ENCODE results near the gene SNAPC2. TPM values are rescaled to one million over a fixed set of nuclear protein-coding genes. Genes with fewer than 3 reads are reported as not detected.
"Not testable (repeated sequence)": the region's sequence is repeated elsewhere in the genome, so short reads cannot be mapped to it uniquely, and the experiment has no call there.

SNAPC2 gene
- total RNA-seq, 1 experiment from 2014 or later = 23.2 TPM

DNA sequence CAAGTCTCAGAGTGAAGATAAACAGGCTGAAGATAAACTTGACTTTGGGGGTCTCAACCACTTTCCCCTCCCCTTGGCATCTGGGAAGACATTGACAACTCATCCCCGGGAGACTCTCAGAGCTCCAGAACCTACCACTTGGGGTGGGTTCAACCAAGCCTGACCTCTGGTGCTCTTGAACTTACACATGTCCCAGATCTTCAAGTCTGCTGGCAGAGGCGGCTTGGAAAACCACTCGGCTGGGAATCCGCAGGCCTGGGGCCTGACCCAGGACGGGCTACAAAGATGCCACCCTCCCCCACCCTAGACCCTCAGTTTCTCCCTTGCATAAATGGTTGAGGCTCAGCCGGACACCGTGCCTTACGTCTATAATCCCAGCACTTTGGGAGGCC, 31.3 kb upstream of the SNAPC2 start:
- POLR2A ChIA-PET = interaction anchor here (0.5 to 2.3 kb wide), 3 partner anchors 11 to 28 kb away, joined by 3 to 6 read pairs (median 3); partner anchors contain the start of gene MAP2K7

DNA sequence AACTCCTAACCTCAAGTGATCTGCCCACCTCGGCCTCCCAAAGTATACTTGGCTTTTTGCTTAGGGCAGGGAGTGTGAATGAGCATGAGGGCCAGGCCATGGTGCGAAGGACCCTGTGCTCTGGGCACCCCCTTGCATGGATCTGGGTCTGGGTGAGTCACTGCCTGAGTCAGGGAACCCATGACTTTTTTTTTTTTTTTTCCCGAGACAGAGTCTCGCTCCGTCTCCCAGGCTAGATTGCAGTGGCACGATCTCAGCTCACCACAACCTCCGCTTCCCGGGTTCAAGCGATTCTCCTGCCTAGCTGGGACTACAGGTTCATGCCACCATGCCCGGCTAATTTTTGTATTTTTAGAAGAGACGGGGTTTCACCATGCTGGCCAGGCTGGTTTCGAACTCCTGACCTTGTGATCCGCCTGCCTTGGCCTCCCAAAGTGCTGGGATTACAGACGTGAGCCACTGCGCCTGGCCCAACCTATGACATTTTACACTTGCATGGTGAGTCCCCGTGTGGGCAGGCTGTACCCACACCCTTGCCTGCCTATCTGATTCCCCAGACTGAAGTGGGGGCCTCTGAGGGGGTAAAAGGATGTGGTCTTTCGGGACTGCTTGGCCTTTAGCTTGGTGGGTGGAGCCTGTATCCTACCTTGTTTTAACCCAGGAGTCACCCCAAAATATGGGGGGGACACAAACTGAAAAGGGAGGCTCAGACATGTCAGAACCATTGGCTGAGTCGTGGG, 26.6 kb upstream of the SNAPC2 start:
- ChIA-PET CTCF (interaction anchor here (0.9 kb wide), 1 partner anchor 25 kb away, joined by 4 read pairs; no protein-coding TSS in a partner anchor), POLR2A (interaction anchor here (0.7 kb wide), 1 partner anchor 356 kb away, joined by 3 read pairs; no protein-coding TSS in a partner anchor)
- H3K9me3 Mint-ChIP-seq; H3K4me3 Mint-ChIP-seq; DNase-seq (ENCODE audit: low spot score); H3K36me3 Mint-ChIP-seq; H3K27ac Mint-ChIP-seq; H3K4me1 Mint-ChIP-seq; ATAC-seq: not testable (repeated sequence)
- H3K27me3 Mint-ChIP-seq (ENCODE audit: low read depth) = peaks cover 29% of the 10 kb centered on the region

More for the DNA sequence above, 31.3 kb upstream of the SNAPC2 start:
- H3K4me1 Mint-ChIP-seq = peaks cover 3% of the 10 kb centered on the region
- TF ChIP-seq GRHL2 (CRISPR knock-in tag; IDR thresholded peaks at IDR 0.05; ENCODE audit: insufficient replicate concordance, severe bottlenecking) (no peak), OVOL2 (CRISPR knock-in tag; IDR thresholded peaks at IDR 0.05; ENCODE audit: borderline replicate concordance) (no peak), HMGA2 (CRISPR knock-in tag; IDR thresholded peaks at IDR 0.05) (no peak), SMAD4 (CRISPR knock-in tag; IDR thresholded peaks at IDR 0.05) (no peak), FOXP1 (CRISPR knock-in tag; IDR thresholded peaks at IDR 0.05; ENCODE audit: borderline replicate concordance) (no peak), JUN (CRISPR knock-in tag; IDR thresholded peaks at IDR 0.05) (no peak), GABPB1 (CRISPR knock-in tag; IDR thresholded peaks at IDR 0.05) (no peak), TCF7 (CRISPR knock-in tag; IDR thresholded peaks at IDR 0.05; ENCODE audit: low read depth) (no peak), ZNF263 (CRISPR knock-in tag; IDR thresholded peaks at IDR 0.05; ENCODE audit: low read depth) (no peak), SMAD3 (CRISPR knock-in tag; IDR thresholded peaks at IDR 0.05; ENCODE audit: borderline replicate concordance) (no peak), ZNF671 (CRISPR knock-in tag; IDR thresholded peaks at IDR 0.05) (no peak), FOXK1 (CRISPR knock-in tag; IDR thresholded peaks at IDR 0.05) (no peak)
- TF ChIP-seq, protein P1, sequence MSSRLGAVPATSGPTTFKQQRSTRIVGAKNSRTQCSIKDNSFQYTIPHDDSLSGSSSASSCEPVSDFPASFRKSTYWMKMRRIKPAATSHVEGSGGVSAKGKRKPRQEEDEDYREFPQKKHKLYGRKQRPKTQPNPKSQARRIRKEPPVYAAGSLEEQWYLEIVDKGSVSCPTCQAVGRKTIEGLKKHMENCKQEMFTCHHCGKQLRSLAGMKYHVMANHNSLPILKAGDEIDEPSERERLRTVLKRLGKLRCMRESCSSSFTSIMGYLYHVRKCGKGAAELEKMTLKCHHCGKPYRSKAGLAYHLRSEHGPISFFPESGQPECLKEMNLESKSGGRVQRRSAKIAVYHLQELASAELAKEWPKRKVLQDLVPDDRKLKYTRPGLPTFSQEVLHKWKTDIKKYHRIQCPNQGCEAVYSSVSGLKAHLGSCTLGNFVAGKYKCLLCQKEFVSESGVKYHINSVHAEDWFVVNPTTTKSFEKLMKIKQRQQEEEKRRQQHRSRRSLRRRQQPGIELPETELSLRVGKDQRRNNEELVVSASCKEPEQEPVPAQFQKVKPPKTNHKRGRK (CRISPR knock-in tag; IDR thresholded peaks at IDR 0.05; ENCODE audit: borderline replicate concordance) = no peak
- TF ChIP-seq, protein P2, sequence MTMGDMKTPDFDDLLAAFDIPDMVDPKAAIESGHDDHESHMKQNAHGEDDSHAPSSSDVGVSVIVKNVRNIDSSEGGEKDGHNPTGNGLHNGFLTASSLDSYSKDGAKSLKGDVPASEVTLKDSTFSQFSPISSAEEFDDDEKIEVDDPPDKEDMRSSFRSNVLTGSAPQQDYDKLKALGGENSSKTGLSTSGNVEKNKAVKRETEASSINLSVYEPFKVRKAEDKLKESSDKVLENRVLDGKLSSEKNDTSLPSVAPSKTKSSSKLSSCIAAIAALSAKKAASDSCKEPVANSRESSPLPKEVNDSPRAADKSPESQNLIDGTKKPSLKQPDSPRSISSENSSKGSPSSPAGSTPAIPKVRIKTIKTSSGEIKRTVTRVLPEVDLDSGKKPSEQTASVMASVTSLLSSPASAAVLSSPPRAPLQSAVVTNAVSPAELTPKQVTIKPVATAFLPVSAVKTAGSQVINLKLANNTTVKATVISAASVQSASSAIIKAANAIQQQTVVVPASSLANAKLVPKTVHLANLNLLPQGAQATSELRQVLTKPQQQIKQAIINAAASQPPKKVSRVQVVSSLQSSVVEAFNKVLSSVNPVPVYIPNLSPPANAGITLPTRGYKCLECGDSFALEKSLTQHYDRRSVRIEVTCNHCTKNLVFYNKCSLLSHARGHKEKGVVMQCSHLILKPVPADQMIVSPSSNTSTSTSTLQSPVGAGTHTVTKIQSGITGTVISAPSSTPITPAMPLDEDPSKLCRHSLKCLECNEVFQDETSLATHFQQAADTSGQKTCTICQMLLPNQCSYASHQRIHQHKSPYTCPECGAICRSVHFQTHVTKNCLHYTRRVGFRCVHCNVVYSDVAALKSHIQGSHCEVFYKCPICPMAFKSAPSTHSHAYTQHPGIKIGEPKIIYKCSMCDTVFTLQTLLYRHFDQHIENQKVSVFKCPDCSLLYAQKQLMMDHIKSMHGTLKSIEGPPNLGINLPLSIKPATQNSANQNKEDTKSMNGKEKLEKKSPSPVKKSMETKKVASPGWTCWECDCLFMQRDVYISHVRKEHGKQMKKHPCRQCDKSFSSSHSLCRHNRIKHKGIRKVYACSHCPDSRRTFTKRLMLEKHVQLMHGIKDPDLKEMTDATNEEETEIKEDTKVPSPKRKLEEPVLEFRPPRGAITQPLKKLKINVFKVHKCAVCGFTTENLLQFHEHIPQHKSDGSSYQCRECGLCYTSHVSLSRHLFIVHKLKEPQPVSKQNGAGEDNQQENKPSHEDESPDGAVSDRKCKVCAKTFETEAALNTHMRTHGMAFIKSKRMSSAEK (CRISPR knock-in tag; IDR thresholded peaks at IDR 0.05; ENCODE audit: borderline replicate concordance) = no peak
- TF ChIP-seq, protein P3, sequence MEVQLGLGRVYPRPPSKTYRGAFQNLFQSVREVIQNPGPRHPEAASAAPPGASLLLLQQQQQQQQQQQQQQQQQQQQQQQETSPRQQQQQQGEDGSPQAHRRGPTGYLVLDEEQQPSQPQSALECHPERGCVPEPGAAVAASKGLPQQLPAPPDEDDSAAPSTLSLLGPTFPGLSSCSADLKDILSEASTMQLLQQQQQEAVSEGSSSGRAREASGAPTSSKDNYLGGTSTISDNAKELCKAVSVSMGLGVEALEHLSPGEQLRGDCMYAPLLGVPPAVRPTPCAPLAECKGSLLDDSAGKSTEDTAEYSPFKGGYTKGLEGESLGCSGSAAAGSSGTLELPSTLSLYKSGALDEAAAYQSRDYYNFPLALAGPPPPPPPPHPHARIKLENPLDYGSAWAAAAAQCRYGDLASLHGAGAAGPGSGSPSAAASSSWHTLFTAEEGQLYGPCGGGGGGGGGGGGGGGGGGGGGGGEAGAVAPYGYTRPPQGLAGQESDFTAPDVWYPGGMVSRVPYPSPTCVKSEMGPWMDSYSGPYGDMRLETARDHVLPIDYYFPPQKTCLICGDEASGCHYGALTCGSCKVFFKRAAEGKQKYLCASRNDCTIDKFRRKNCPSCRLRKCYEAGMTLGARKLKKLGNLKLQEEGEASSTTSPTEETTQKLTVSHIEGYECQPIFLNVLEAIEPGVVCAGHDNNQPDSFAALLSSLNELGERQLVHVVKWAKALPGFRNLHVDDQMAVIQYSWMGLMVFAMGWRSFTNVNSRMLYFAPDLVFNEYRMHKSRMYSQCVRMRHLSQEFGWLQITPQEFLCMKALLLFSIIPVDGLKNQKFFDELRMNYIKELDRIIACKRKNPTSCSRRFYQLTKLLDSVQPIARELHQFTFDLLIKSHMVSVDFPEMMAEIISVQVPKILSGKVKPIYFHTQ (CRISPR knock-in tag; IDR thresholded peaks at IDR 0.05) = no peak
- TF ChIP-seq, protein P4, sequence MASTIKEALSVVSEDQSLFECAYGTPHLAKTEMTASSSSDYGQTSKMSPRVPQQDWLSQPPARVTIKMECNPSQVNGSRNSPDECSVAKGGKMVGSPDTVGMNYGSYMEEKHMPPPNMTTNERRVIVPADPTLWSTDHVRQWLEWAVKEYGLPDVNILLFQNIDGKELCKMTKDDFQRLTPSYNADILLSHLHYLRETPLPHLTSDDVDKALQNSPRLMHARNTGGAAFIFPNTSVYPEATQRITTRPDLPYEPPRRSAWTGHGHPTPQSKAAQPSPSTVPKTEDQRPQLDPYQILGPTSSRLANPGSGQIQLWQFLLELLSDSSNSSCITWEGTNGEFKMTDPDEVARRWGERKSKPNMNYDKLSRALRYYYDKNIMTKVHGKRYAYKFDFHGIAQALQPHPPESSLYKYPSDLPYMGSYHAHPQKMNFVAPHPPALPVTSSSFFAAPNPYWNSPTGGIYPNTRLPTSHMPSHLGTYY (CRISPR knock-in tag; IDR thresholded peaks at IDR 0.05) = no peak
- TF ChIP-seq, protein P5, sequence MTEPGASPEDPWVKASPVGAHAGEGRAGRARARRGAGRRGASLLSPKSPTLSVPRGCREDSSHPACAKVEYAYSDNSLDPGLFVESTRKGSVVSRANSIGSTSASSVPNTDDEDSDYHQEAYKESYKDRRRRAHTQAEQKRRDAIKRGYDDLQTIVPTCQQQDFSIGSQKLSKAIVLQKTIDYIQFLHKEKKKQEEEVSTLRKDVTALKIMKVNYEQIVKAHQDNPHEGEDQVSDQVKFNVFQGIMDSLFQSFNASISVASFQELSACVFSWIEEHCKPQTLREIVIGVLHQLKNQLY (CRISPR knock-in tag; IDR thresholded peaks at IDR 0.05) = no peak
- TF ChIP-seq, protein P6, sequence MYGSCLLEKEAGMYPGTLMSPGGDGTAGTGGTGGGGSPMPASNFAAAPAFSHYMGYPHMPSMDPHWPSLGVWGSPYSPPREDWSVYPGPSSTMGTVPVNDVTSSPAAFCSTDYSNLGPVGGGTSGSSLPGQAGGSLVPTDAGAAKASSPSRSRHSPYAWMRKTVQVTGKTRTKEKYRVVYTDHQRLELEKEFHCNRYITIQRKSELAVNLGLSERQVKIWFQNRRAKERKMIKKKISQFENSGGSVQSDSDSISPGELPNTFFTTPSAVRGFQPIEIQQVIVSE (CRISPR knock-in tag; IDR thresholded peaks at IDR 0.05; ENCODE audit: borderline replicate concordance) = no peak
- ATAC-seq (no peak; the same call in 1 of the 2 replicates), DNase-seq (ENCODE audit: low spot score) (no peak)
- H3K27me3 Mint-ChIP-seq (ENCODE audit: low read depth) = peaks cover 56% of the 10 kb centered on the region
- no peaks in the 10 kb centered on the region for H3K36me3 Mint-ChIP-seq
- CTCF ChIA-PET = interaction anchor here (0.6 to 4.7 kb wide), 13 partner anchors 11 to 338 kb away, joined by 3 to 30 read pairs (median 6); partner anchors contain the start of genes MAP2K7, SNAPC2 and TGFBR3L
- H3K27ac Mint-ChIP-seq = no peak overlapping the region
- no peaks in the 10 kb centered on the region for H3K9me3 Mint-ChIP-seq
- H3K4me3 Mint-ChIP-seq = peak overlapping the region; percentile 65

Measured in WTC11 (cell line).